HCT116 (cell line): Measurements from ENCODE around the gene AUTS2.

ENCODE experiments used
- ATF3 ChIP-seq: IDR thresholded peaks from 2 replicates; pipeline ENCODE4 v1.6.1; 2012
- CEBPB ChIP-seq: IDR thresholded peaks from 2 replicates; pipeline ENCODE4 v1.6.1; 2012; ENCODE audit warnings: low read depth
- CTCF ChIP-seq, 3 experiments: fragments of 200-600 bp in 1 of 3; sonication (generic) in 1 of 3; IDR thresholded peaks in 2 of 3; conservative IDR thresholded peaks in 1 of 3; 2 replicates each; pipeline ENCODE4 v1.5.1; 2012 to 2017; ENCODE audit warnings: low read depth in 2 of 3, low read length in 2 of 3, antibody characterized with exemption in 1 of 3, borderline replicate concordance in 1 of 3, control low read depth in 1 of 3, mild to moderate bottlenecking in 1 of 3, mixed read lengths in 1 of 3, mixed run types in 1 of 3, moderate library complexity in 1 of 3; ENCODE audit not compliant: insufficient read depth in 1 of 3
- EGR1 ChIP-seq: IDR thresholded peaks from 2 replicates; pipeline ENCODE4 v1.6.1; 2012; ENCODE audit warnings: low read depth
- ELF1 ChIP-seq: IDR thresholded peaks from 2 replicates; pipeline ENCODE4 v1.6.1; 2012; ENCODE audit warnings: low read depth, borderline replicate concordance
- EZH2 ChIP-seq: fragments of 200-600 bp; sonication (generic); IDR thresholded peaks from 2 replicates; pipeline ENCODE4 v1.6.1; 2017; ENCODE audit warnings: antibody characterized with exemption, mixed run types
- FOSL1 ChIP-seq: IDR thresholded peaks from 2 replicates; pipeline ENCODE4 v1.6.1; 2012; ENCODE audit warnings: low read depth
- POLR2A ChIP-seq: IDR thresholded peaks from 2 replicates; pipeline ENCODE4 v1.7.0; 2011; ENCODE audit warnings: borderline replicate concordance; ENCODE audit not compliant: insufficient read depth, insufficient read length; ENCODE audit errors: extremely low read depth
- REST ChIP-seq: IDR thresholded peaks from 2 replicates; pipeline ENCODE4 v1.6.1; 2012; ENCODE audit warnings: low read depth
- SIN3A ChIP-seq: IDR thresholded peaks from 2 replicates; pipeline ENCODE4 v1.6.1; 2012; ENCODE audit warnings: low read depth
- SP1 ChIP-seq: IDR thresholded peaks from 2 replicates; pipeline ENCODE4 v1.6.1; 2012; ENCODE audit warnings: low read depth
- YY1 ChIP-seq: IDR thresholded peaks from 2 replicates; pipeline ENCODE4 v1.6.1; 2011; ENCODE audit warnings: low read length, low read depth, moderate library complexity, mild to moderate bottlenecking; ENCODE audit not compliant: insufficient replicate concordance; ENCODE audit errors: extremely low read depth
- TF ChIP-seq, protein P1 (sequence below): IDR thresholded peaks from 2 replicates; pipeline ENCODE4 v1.6.1; 2012

GRCh38 chr7:70505468-70505867, 907.2 kb downstream of the AUTS2 start:
- TF ChIP-seq CTCF (IDR thresholded peaks at IDR 0.05 in 2 of 3, conservative IDR thresholded peaks at IDR 0.05 in 1 of 3; ENCODE audit: borderline replicate concordance in 1 of 3, insufficient read depth in 1 of 3, low read depth in 2 of 3, low read length in 2 of 3), result no peak
- TF ChIP-seq ELF1, result no peak
- no peak for TF ChIP-seq REST
- no peak for TF ChIP-seq POLR2A
- no peak for TF ChIP-seq ATF3
- no peak for TF ChIP-seq YY1
- no peak for TF ChIP-seq EGR1
- no peak for TF ChIP-seq EZH2
- TF ChIP-seq FOSL1, result no peak
- no peak for TF ChIP-seq SIN3A
- TF ChIP-seq, protein P1, sequence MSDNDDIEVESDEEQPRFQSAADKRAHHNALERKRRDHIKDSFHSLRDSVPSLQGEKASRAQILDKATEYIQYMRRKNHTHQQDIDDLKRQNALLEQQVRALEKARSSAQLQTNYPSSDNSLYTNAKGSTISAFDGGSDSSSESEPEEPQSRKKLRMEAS, result no peak
- TF ChIP-seq CEBPB, result no peak
- TF ChIP-seq SP1, result no peak
